Measurements from ENCODE around the gene SSNA1. TPM values are rescaled to one million over a fixed set of nuclear protein-coding genes. Genes with fewer than 3 reads are reported as not detected.

The SSNA1 gene
- total RNA-seq, 4 donors from 2014 or later, result 67.1 to 124 (median 96.7) TPM

- 59 to 63% methylated on average over 6 to 9 of the region's 17 CpGs for WGBS, 2 donors
- Histone ChIP-seq H3K4me1 (peaks cover 20 to 44% (median 26%) of the 10 kb centered on the region in 3 donors), H3K27me3 (peaks cover 26 to 100% (median 53%) of the 10 kb centered on the region in 4 donors), H3K27ac (no peak overlapping the region), H3K36me3 (no peaks in the 10 kb centered on the region), H3K9me3 (no peaks in the 10 kb centered on the region), H3K4me3 (no peak overlapping the region)
- no peak for DNase-seq
- TF ChIP-seq CTCF (IDR thresholded peaks at IDR 0.05) (no peak), POLR2A (IDR thresholded peaks at IDR 0.05) (no peak)
- intact Hi-C loops (cut with DNase I), result no loop called here
Observed at GRCh38 chr9:137160054-137160425, 28.4 kb upstream of the SSNA1 start.

GRCh38 chr9:137160716-137161557, 27.5 kb upstream of the SSNA1 start:
- Histone ChIP-seq H3K27ac (no peak overlapping the region), H3K4me1 (peaks cover 20 to 44% (median 26%) of the 10 kb centered on the region in 3 donors), H3K9me3 (no peaks in the 10 kb centered on the region), H3K27me3 (peaks cover 26 to 100% (median 62%) of the 10 kb centered on the region in 4 donors), H3K4me3 (no peak overlapping the region), H3K36me3 (no peaks in the 10 kb centered on the region)
- DNase-seq, result no peak
- 41 to 42% methylated on average over 16 to 20 of the region's 56 CpGs for WGBS, 2 donors
- intact Hi-C loops (cut with DNase I), result no loop called here
- no peak for TF ChIP-seq CTCF (IDR thresholded peaks at IDR 0.05)
- no peak for TF ChIP-seq POLR2A (IDR thresholded peaks at IDR 0.05)

- Histone ChIP-seq H3K27me3 (peaks cover 26 to 100% (median 66%) of the 10 kb centered on the region in 4 donors), H3K9me3 (no peaks in the 10 kb centered on the region), H3K4me3 (peak overlapping the region in 3 of 4 donors; percentile 22 to 60 (median 39)), H3K36me3 (no peaks in the 10 kb centered on the region), H3K4me1 (peaks cover 15 to 38% (median 21%) of the 10 kb centered on the region in 3 donors), H3K27ac (no peak overlapping the region)
- intact Hi-C loops (cut with DNase I), result no loop called here
- TF ChIP-seq CTCF (IDR thresholded peaks at IDR 0.05) (no peak), POLR2A (IDR thresholded peaks at IDR 0.05) (no peak)
- DNase-seq, result no peak
- WGBS, 2 donors, result 2 to 5% methylated on average over 4 to 30 of the region's 71 CpGs
Observed at GRCh38 chr9:137161558-137162486, 26.7 kb upstream of the SSNA1 start.

GRCh38 chr9:137162505-137163364, 25.7 kb upstream of the SSNA1 start:
- Histone ChIP-seq H3K4me1 (peaks cover 18 to 40% (median 22%) of the 10 kb centered on the region in 3 donors), H3K36me3 (no peaks in the 10 kb centered on the region), H3K9me3 (no peaks in the 10 kb centered on the region), H3K4me3 (peak overlapping the region in 3 of 4 donors; percentile 22 to 60 (median 39)), H3K27ac (peak overlapping the region in 1 of 4 donors; percentile 14), H3K27me3 (peaks cover 35 to 100% (median 72%) of the 10 kb centered on the region in 4 donors)
- intact Hi-C loops (cut with DNase I), result no loop called here
- whole genome bisulfite sequencing, 2 donors, result 3 to 31% methylated on average over 5 of the region's 74 CpGs
- no peak for DNase-seq
- TF ChIP-seq CTCF (IDR thresholded peaks at IDR 0.05) (peak in 2 of 6 experiments; percentile 9 to 26), POLR2A (IDR thresholded peaks at IDR 0.05) (no peak)

Measured in esophagus squamous epithelium (tissue), 5 donors.